HCT116 (cell line): ENCODE results near the gene AFAP1L1. TPM values are rescaled to one million over a fixed set of nuclear protein-coding genes. Genes with fewer than 3 reads are reported as not detected.

Experiments
- ATAC-seq: fragments of 200-7000 bp; cut with Tn5 transposase; 2 replicates; pipeline ENCODE4 v1.9.1; 2020; ENCODE audit warnings: mild to moderate bottlenecking, moderate library complexity
- BruUV-seq: library from RNA; stranded (reverse); fragments of 400-500 nt; replicated peaks from 2 replicates; lab custom pipeline; 2021; lab: Mats Ljungman, UMichigan
- CTCF ChIA-PET: fragments of 300-600 bp; sonication (Branson Sonifier 250); formaldehyde crosslinking; loops from one replicate; lab custom pipeline; 2021; ENCODE audit warnings: antibody characterized with exemption; lab: Charles Lee
- POLR2A ChIA-PET: fragments of 300-600, 350-600 bp; sonication (Branson Sonifier 250); formaldehyde crosslinking; loops from one replicate; lab custom pipeline; 2021; ENCODE audit warnings: antibody characterized with exemption; lab: Charles Lee
- RAD21 ChIA-PET, 2 experiments: fragments of 300-600 bp; sonication (Branson Sonifier 250); formaldehyde crosslinking; loops; one replicate each; lab custom pipeline; 2023; ENCODE audit warnings: low total read pairs in 2 of 2; ENCODE audit not compliant: uncharacterized antibody in 2 of 2, unreplicated experiment in 2 of 2, low non-redundant PET in 1 of 2; lab: Charles Lee
- DNase-seq: peaks from one replicate; pipeline ENCODE4 v3.0.0-alpha.2; 2010; ENCODE audit warnings: low read depth, low spot score
- H2AFZ ChIP-seq: fragments of 200-600 bp; shearing (Covaris generic), sonication (generic); 2 replicates; pipeline ENCODE4 v1.6.1; 2017; ENCODE audit warnings: low read depth, mixed run types, mixed read lengths, antibody characterized with exemption, low read length; ENCODE audit not compliant: poor library complexity, severe bottlenecking
- H3K27ac ChIP-seq: 2 replicates; pipeline ENCODE4 v1.5.1; 2012; ENCODE audit warnings: low read depth, low read length
- H3K27me3 ChIP-seq: fragments of 200-600 bp; sonication (generic); 2 replicates; pipeline ENCODE4 v1.6.1; 2016; ENCODE audit warnings: mixed run types, low read length, mixed read lengths; ENCODE audit not compliant: insufficient read depth
- H3K36me3 ChIP-seq, 2 experiments: fragments of 200-500 bp in 1 of 2; fragments of 200-600 bp in 1 of 2; sonication (Bioruptor generic) in 1 of 2; sonication (generic) in 1 of 2; 2 replicates each; pipeline versions ENCODE4 v1.5.1 to v1.6.1; 2014 to 2016; ENCODE audit warnings: low read length in 2 of 2, inconsistent platforms in 1 of 2, mixed read lengths in 1 of 2, mixed run types in 1 of 2; ENCODE audit not compliant: insufficient read depth in 2 of 2, control insufficient read depth in 1 of 2
- H3K4me1 ChIP-seq, 2 experiments: fragments of 200-600 bp in 1 of 2; sonication (generic) in 1 of 2; 2 replicates each; pipeline versions ENCODE4 v1.5.1 to v1.6.1; 2012 to 2017; ENCODE audit warnings: low read length in 2 of 2, inconsistent platforms in 1 of 2, mild to moderate bottlenecking in 1 of 2, mixed read lengths in 1 of 2, mixed run types in 1 of 2, moderate library complexity in 1 of 2; ENCODE audit not compliant: insufficient read depth in 2 of 2, control insufficient read depth in 1 of 2
- H3K4me2 ChIP-seq: fragments of 200-600 bp; sonication (generic); 2 replicates; pipeline ENCODE4 v1.6.1; 2017; ENCODE audit warnings: mixed run types, low read length, mixed read lengths
- H3K4me3 ChIP-seq, 2 experiments: fragments of 200-600 bp in 1 of 2; sonication (generic) in 1 of 2; replicated peaks in 1 of 2; 2 replicates each; pipeline ENCODE4 v1.5.1; 2011 to 2016; ENCODE audit warnings: low read length in 2 of 2, control low read depth in 1 of 2, low read depth in 1 of 2, mild to moderate bottlenecking in 1 of 2, mixed read lengths in 1 of 2, mixed run types in 1 of 2
- H3K79me2 ChIP-seq: fragments of 200-600 bp; sonication (generic); 2 replicates; pipeline ENCODE4 v1.6.1; 2017; ENCODE audit warnings: mild to moderate bottlenecking, mixed run types, low read length, moderate library complexity, mixed read lengths; ENCODE audit not compliant: insufficient read depth
- H3K9ac ChIP-seq: fragments of 200-600 bp; sonication (generic); 2 replicates; pipeline ENCODE4 v1.6.1; 2016; ENCODE audit warnings: low read length, mixed read lengths
- H3K9me2 ChIP-seq: fragments of 200-600 bp; sonication (generic), shearing (Covaris generic); 2 replicates; pipeline ENCODE4 v1.6.1; 2017; ENCODE audit warnings: mixed run types, mild to moderate bottlenecking, moderate library complexity; ENCODE audit not compliant: insufficient read depth
- H3K9me3 ChIP-seq, 2 experiments: fragments of 200-500 bp in 1 of 2; fragments of 200-600 bp in 1 of 2; sonication (Bioruptor generic) in 1 of 2; sonication (generic) in 1 of 2; 2 replicates each; pipeline ENCODE4 v1.6.1; 2014 to 2017; ENCODE audit warnings: low read length in 2 of 2, mixed read lengths in 2 of 2, inconsistent platforms in 1 of 2, low read depth in 1 of 2, mild to moderate bottlenecking in 1 of 2, mixed run types in 1 of 2, moderate library complexity in 1 of 2; ENCODE audit not compliant: control insufficient read depth in 1 of 2, insufficient read depth in 1 of 2
- H4K20me1 ChIP-seq: fragments of 200-600 bp; sonication (generic), shearing (Covaris generic); 2 replicates; pipeline ENCODE4 v1.6.1; 2017; ENCODE audit warnings: mixed run types, mild to moderate bottlenecking, moderate library complexity; ENCODE audit not compliant: insufficient read depth
- CEBPB ChIP-seq: IDR thresholded peaks from 2 replicates; pipeline ENCODE4 v1.6.1; 2012; ENCODE audit warnings: low read depth
- EGR1 ChIP-seq: IDR thresholded peaks from 2 replicates; pipeline ENCODE4 v1.6.1; 2012; ENCODE audit warnings: low read depth
- EZH2 ChIP-seq: fragments of 200-600 bp; sonication (generic); IDR thresholded peaks from 2 replicates; pipeline ENCODE4 v1.6.1; 2017; ENCODE audit warnings: antibody characterized with exemption, mixed run types
- EZH2phosphoT487 ChIP-seq: fragments of 200-600 bp; IDR thresholded peaks from 2 replicates; pipeline ENCODE4 v1.6.1; 2018; ENCODE audit warnings: antibody characterized with exemption, borderline replicate concordance
- JUND ChIP-seq: IDR thresholded peaks from 2 replicates; pipeline ENCODE4 v1.6.1; 2012
- POLR2AphosphoS5 ChIP-seq: IDR thresholded peaks from 2 replicates; pipeline ENCODE4 v1.6.1; 2011; ENCODE audit warnings: mild to moderate bottlenecking, low read depth, low read length, moderate library complexity
- SIN3A ChIP-seq: IDR thresholded peaks from 2 replicates; pipeline ENCODE4 v1.6.1; 2012; ENCODE audit warnings: low read depth
- TCF7L2 ChIP-seq: IDR thresholded peaks from 2 replicates; pipeline ENCODE4 v1.7.0; 2011; ENCODE audit warnings: borderline replicate concordance, inconsistent platforms; ENCODE audit not compliant: insufficient read depth, insufficient read length; ENCODE audit errors: extremely low read depth
- YY1 ChIP-seq: IDR thresholded peaks from 2 replicates; pipeline ENCODE4 v1.6.1; 2011; ENCODE audit warnings: low read length, low read depth, moderate library complexity, mild to moderate bottlenecking; ENCODE audit not compliant: insufficient replicate concordance; ENCODE audit errors: extremely low read depth
- ZFX ChIP-seq: fragments of 450-650 bp; IDR thresholded peaks from 2 replicates; pipeline ENCODE4 v1.6.1; 2017
- intact Hi-C: fragments of 100-400 bp; cut with micrococcal nuclease; formaldehyde crosslinking; loops from 2 replicates; pipeline ENCODE4 v1.10.0; 2022
- total RNA-seq: library from RNA; stranded (reverse); gene quantifications from one replicate; pipeline ENCODE4 v1.2.1, GENCODE V29; 2021; ENCODE audit not compliant: unreplicated experiment
- TF ChIP-seq, protein P1 (sequence below): IDR thresholded peaks from 2 replicates; pipeline ENCODE4 v1.6.1; 2012
- TF ChIP-seq, protein P2 (sequence below): IDR thresholded peaks from 2 replicates; pipeline ENCODE4 v1.6.1; 2011; ENCODE audit warnings: mild to moderate bottlenecking, low read length, moderate library complexity; ENCODE audit not compliant: insufficient replicate concordance; ENCODE audit errors: extremely low read depth

The AFAP1L1 gene
- total RNA-seq, 1 experiment from 2014 or later: 4.3 TPM

DNA sequence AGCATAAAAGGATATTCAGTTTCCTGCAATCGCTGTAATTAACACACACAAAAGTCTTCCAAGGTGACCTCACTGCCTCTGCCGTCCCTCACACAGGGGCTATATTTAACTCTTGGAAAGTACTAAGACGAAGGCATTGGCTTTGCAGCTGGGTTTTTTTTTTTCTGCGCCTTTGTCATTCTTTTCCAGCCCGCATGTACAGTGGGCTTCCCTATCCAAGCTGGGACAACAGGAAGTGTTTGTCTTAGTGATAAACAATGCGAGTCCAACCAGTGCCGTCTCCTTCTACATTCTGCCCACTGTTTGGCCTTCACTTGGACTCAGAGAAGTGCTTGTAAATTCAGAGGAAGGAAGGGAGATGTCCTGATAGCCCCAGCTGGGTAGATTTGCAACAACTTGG, 17.6 kb downstream of the AFAP1L1 start:
- Histone ChIP-seq H3K36me3 (no peaks in the 10 kb centered on the region), H3K9me2 (no peaks in the 10 kb centered on the region), H3K4me2 (no peak overlapping the region), H4K20me1 (no peaks in the 10 kb centered on the region), H3K9me3 (no peaks in the 10 kb centered on the region), H2AFZ (no peak overlapping the region), H3K27ac (no peak overlapping the region), H3K4me3 (no peak overlapping the region), H3K9ac (no peak overlapping the region), H3K4me1 (no peaks in the 10 kb centered on the region), H3K79me2 (no peaks in the 10 kb centered on the region), H3K27me3 (no peaks in the 10 kb centered on the region)
- ChIA-PET POLR2A (no interaction called here), CTCF (no interaction called here), RAD21 (no interaction called here)
- no TSS peak for BruUV-seq
- intact Hi-C loops: no loop called here
- DNase-seq (no peak), ATAC-seq (no peak)
- no peak for TF ChIP-seq ZFX
- TF ChIP-seq EZH2phosphoT487: no peak
- TF ChIP-seq, protein P1, sequence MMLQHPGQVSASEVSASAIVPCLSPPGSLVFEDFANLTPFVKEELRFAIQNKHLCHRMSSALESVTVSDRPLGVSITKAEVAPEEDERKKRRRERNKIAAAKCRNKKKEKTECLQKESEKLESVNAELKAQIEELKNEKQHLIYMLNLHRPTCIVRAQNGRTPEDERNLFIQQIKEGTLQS: no peak
- TF ChIP-seq EZH2: no peak
- no peak for TF ChIP-seq JUND
- TF ChIP-seq EGR1: no peak
- no peak for TF ChIP-seq TCF7L2
- TF ChIP-seq, protein P2, sequence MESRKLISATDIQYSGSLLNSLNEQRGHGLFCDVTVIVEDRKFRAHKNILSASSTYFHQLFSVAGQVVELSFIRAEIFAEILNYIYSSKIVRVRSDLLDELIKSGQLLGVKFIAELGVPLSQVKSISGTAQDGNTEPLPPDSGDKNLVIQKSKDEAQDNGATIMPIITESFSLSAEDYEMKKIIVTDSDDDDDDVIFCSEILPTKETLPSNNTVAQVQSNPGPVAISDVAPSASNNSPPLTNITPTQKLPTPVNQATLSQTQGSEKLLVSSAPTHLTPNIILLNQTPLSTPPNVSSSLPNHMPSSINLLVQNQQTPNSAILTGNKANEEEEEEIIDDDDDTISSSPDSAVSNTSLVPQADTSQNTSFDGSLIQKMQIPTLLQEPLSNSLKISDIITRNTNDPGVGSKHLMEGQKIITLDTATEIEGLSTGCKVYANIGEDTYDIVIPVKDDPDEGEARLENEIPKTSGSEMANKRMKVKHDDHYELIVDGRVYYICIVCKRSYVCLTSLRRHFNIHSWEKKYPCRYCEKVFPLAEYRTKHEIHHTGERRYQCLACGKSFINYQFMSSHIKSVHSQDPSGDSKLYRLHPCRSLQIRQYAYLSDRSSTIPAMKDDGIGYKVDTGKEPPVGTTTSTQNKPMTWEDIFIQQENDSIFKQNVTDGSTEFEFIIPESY: no peak
- no peak for TF ChIP-seq POLR2AphosphoS5
- no peak for TF ChIP-seq SIN3A
- no peak for TF ChIP-seq YY1
- TF ChIP-seq CEBPB: no peak
